Measurements from ENCODE around the gene SERPINB1. TPM values are rescaled to one million over a fixed set of nuclear protein-coding genes. Genes with fewer than 3 reads are reported as not detected.

The SERPINB1 gene
- total RNA-seq, 2 experiments from 2014 or later = 58.3 to 58.4 TPM

GRCh38 chr6:2792330-2793110, 49.1 kb downstream of the SERPINB1 start:
- Histone ChIP-seq H3K4me1 (ENCODE audit: insufficient read depth, low read length) (peaks cover 27% of the 10 kb centered on the region), H3K4me3 (ENCODE audit: low read length) (no peak overlapping the region), H3K9me3 (ENCODE audit: control insufficient read depth in 1 of 2, insufficient read depth in 1 of 2, low read length in 2 of 2) (no peaks in the 10 kb centered on the region), H3K27ac (ENCODE audit: low read depth in 1 of 2, low read length in 2 of 2) (no peak overlapping the region), H3K27me3 (ENCODE audit: control insufficient read depth in 1 of 2, insufficient read depth in 2 of 2, low read length in 2 of 2) (no peaks in the 10 kb centered on the region), H3K36me3 (ENCODE audit: insufficient read depth, low read length) (peaks cover 6% of the 10 kb centered on the region)
- TF ChIP-seq CTCF (IDR thresholded peaks at IDR 0.05) = no peak
- ChIA-PET CTCF (interaction anchor here (1.4 to 2.0 kb wide), 2 partner anchors 49 to 140 kb away, joined by 5 to 8 read pairs; partner anchors contain the start of gene SERPINB1), POLR2A (interaction anchor here (1.2 to 3.9 kb wide), 7 partner anchors 9 to 197 kb away, joined by 3 to 24 read pairs (median 5); partner anchors contain the start of genes SERPINB1, SERPINB9 and WRNIP1)
- DNase-seq (peak in 2 of 14 experiments; percentile 39 to 55), ATAC-seq (ENCODE audit: poor library complexity) (no peak)
- Mint-ChIP-seq H3K9me3 (no peaks in the 10 kb centered on the region), H3K27me3 (no peaks in the 10 kb centered on the region), H3K4me3 (no peak overlapping the region), H3K27ac (peak overlapping the region; percentile 70), H3K36me3 (ENCODE audit: low read depth) (peaks cover 6% of the 10 kb centered on the region), H3K4me1 (ENCODE audit: low read depth) (peaks cover 41% of the 10 kb centered on the region)
- intact Hi-C loops (cut with DNase I, micrococcal nuclease) = loop anchor here (5.0 kb wide), 4 partner anchors 50 to 270 kb away; partner anchors contain the start of gene SERPINB1 (in 1 of the 2)

GRCh38 chr6:2791450-2791974, 50.2 kb downstream of the SERPINB1 start:
- no peaks in the 10 kb centered on the region for H3K9me3 Mint-ChIP-seq
- H3K27ac ChIP-seq (ENCODE audit: low read depth in 1 of 2, low read length in 2 of 2) = no peak overlapping the region
- H3K9me3 ChIP-seq (ENCODE audit: control insufficient read depth in 1 of 2, insufficient read depth in 1 of 2, low read length in 2 of 2) = no peaks in the 10 kb centered on the region
- no peaks in the 10 kb centered on the region for H3K27me3 Mint-ChIP-seq
- peaks cover 13% of the 10 kb centered on the region for H3K36me3 Mint-ChIP-seq (ENCODE audit: low read depth)
- no peak for TF ChIP-seq CTCF (IDR thresholded peaks at IDR 0.05)
- peaks cover 37% of the 10 kb centered on the region for H3K4me1 Mint-ChIP-seq (ENCODE audit: low read depth)
- no peaks in the 10 kb centered on the region for H3K27me3 ChIP-seq (ENCODE audit: control insufficient read depth in 1 of 2, insufficient read depth in 2 of 2, low read length in 2 of 2)
- peaks cover 22% of the 10 kb centered on the region for H3K4me1 ChIP-seq (ENCODE audit: insufficient read depth, low read length)
- ATAC-seq (ENCODE audit: poor library complexity) = no peak
- intact Hi-C loops (cut with DNase I, micrococcal nuclease) = loop anchor here (1.0 to 5.0 kb wide), 11 partner anchors 51 to 271 kb away; partner anchors contain the start of gene SERPINB1 (in 1 of the 2)
- peak overlapping the region; percentile 49 for H3K4me3 Mint-ChIP-seq
- peak overlapping the region; percentile 70 for H3K27ac Mint-ChIP-seq
- H3K4me3 ChIP-seq (ENCODE audit: low read length) = no peak overlapping the region
- peaks cover 8% of the 10 kb centered on the region for H3K36me3 ChIP-seq (ENCODE audit: insufficient read depth, low read length)
- POLR2A ChIA-PET = interaction anchor here (0.7 to 3.9 kb wide), 7 partner anchors 26 to 198 kb away, joined by 3 to 24 read pairs (median 4); partner anchors contain the start of genes SERPINB1 and SERPINB9
- DNase-seq = no peak
- CTCF ChIA-PET = interaction anchor here (0.6 to 2.0 kb wide), 13 partner anchors 9 to 282 kb away, joined by 3 to 11 read pairs (median 4); partner anchors contain the start of genes SERPINB1 and WRNIP1

- ChIA-PET CTCF (interaction anchor here (0.6 to 2.0 kb wide), 13 partner anchors 9 to 283 kb away, joined by 3 to 11 read pairs (median 4); partner anchors contain the start of genes SERPINB1 and WRNIP1), POLR2A (interaction anchor here (0.7 to 3.9 kb wide), 7 partner anchors 25 to 199 kb away, joined by 3 to 24 read pairs (median 4); partner anchors contain the start of genes SERPINB1 and SERPINB9)
- Mint-ChIP-seq H3K9me3 (no peaks in the 10 kb centered on the region), H3K4me3 (peak overlapping the region; percentile 49), H3K27ac (peak overlapping the region; percentile 70), H3K36me3 (ENCODE audit: low read depth) (peaks cover 20% of the 10 kb centered on the region), H3K27me3 (no peaks in the 10 kb centered on the region), H3K4me1 (ENCODE audit: low read depth) (peaks cover 37% of the 10 kb centered on the region)
- DNase-seq (peak; percentile 22 to 76 (median 42)), ATAC-seq (ENCODE audit: poor library complexity) (peak; percentile 86)
- Histone ChIP-seq H3K4me1 (ENCODE audit: insufficient read depth, low read length) (peaks cover 22% of the 10 kb centered on the region), H3K36me3 (ENCODE audit: insufficient read depth, low read length) (peaks cover 8% of the 10 kb centered on the region), H3K9me3 (ENCODE audit: control insufficient read depth in 1 of 2, insufficient read depth in 1 of 2, low read length in 2 of 2) (no peaks in the 10 kb centered on the region), H3K27me3 (ENCODE audit: control insufficient read depth in 1 of 2, insufficient read depth in 2 of 2, low read length in 2 of 2) (no peaks in the 10 kb centered on the region), H3K27ac (ENCODE audit: low read depth in 1 of 2, low read length in 2 of 2) (no peak overlapping the region), H3K4me3 (ENCODE audit: low read length) (no peak overlapping the region)
- intact Hi-C loops (cut with DNase I, micrococcal nuclease) = loop anchor here (1.0 to 5.0 kb wide), 11 partner anchors 51 to 271 kb away; partner anchors contain the start of gene SERPINB1 (in 1 of the 2)
- TF ChIP-seq CTCF (IDR thresholded peaks at IDR 0.05) = peak; percentile 68
Measured at GRCh38 chr6:2790588-2791449, 50.8 kb downstream of the SERPINB1 start.
